A549 (cell line): ENCODE data around the gene ACOXL.

Source experiments
- CBX2 ChIP-seq: fragments of 200-600 bp; sonication (generic); IDR thresholded peaks from 2 replicates; pipeline ENCODE4 v1.6.1; 2016; ENCODE audit warnings: low read depth, mild to moderate bottlenecking, borderline replicate concordance
- CEBPB ChIP-seq, 2 experiments: fragments of >200 bp in 1 of 2; sonication (Bioruptor Twin) in 1 of 2; formaldehyde crosslinking in 1 of 2; IDR thresholded peaks; 2 replicates each; pipeline ENCODE4 v1.6.1; 2012 to 2016
- EP300 ChIP-seq, 2 experiments: fragments of >200 bp; sonication (Bioruptor Twin); formaldehyde crosslinking; IDR thresholded peaks; 2 replicates in 1 of 2; 3 replicates in 1 of 2; pipeline ENCODE4 v1.6.1; 2016 to 2017
- JUN ChIP-seq, 2 experiments: fragments of >200 bp; sonication (Bioruptor Twin); formaldehyde crosslinking; IDR thresholded peaks; 2 replicates in 1 of 2; 3 replicates in 1 of 2; pipeline ENCODE4 v1.6.1; 2016 to 2017
- MYC ChIP-seq: IDR thresholded peaks from 2 replicates; pipeline ENCODE4 v1.6.1; 2012; ENCODE audit warnings: mild to moderate bottlenecking, inconsistent platforms, low read length, improper control_type of control experiment, borderline replicate concordance
- POLR2A ChIP-seq: IDR thresholded peaks from 2 replicates; pipeline ENCODE4 v1.6.1; 2012; ENCODE audit warnings: mild to moderate bottlenecking, low read length
- ZNF302 ChIP-seq: fragments of 250-450 bp; sonication (Bioruptor Pico); IDR thresholded peaks from 2 replicates; pipeline ENCODE4 v1.9.0; 2021; ENCODE audit warnings: inconsistent platforms, mild to moderate bottlenecking, moderate library complexity
- TF ChIP-seq, protein P1 (sequence below): fragments of 200-600 bp; sonication (generic); IDR thresholded peaks from 2 replicates; pipeline ENCODE4 v1.6.1; 2016; ENCODE audit warnings: antibody characterized with exemption, mild to moderate bottlenecking, moderate library complexity
- TF ChIP-seq, protein P2 (sequence below): fragments of >200 bp; sonication (Bioruptor Twin); formaldehyde crosslinking; IDR thresholded peaks from 3 replicates; pipeline ENCODE4 v1.5.1; 2016

DNA sequence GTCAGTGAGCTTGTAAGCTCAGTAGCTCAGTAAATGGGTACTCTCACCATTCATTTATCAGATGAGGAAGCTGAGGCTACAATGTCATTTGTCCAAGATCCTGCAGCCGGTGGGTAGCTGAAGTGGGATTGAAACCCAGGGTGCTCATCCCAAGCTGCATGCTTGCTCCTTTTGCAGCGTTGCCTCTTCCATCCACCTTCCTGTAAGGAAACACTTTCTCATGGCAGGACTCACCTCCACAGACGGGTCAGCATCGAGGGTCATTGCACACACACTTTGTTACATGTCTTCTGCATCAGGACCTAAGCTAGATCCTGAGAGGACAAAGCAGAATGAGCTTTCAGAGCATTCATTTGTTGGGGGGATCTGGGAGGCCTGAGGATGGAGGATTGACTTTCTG is 60.7 kb downstream of the ACOXL start:
- TF ChIP-seq, protein P1, sequence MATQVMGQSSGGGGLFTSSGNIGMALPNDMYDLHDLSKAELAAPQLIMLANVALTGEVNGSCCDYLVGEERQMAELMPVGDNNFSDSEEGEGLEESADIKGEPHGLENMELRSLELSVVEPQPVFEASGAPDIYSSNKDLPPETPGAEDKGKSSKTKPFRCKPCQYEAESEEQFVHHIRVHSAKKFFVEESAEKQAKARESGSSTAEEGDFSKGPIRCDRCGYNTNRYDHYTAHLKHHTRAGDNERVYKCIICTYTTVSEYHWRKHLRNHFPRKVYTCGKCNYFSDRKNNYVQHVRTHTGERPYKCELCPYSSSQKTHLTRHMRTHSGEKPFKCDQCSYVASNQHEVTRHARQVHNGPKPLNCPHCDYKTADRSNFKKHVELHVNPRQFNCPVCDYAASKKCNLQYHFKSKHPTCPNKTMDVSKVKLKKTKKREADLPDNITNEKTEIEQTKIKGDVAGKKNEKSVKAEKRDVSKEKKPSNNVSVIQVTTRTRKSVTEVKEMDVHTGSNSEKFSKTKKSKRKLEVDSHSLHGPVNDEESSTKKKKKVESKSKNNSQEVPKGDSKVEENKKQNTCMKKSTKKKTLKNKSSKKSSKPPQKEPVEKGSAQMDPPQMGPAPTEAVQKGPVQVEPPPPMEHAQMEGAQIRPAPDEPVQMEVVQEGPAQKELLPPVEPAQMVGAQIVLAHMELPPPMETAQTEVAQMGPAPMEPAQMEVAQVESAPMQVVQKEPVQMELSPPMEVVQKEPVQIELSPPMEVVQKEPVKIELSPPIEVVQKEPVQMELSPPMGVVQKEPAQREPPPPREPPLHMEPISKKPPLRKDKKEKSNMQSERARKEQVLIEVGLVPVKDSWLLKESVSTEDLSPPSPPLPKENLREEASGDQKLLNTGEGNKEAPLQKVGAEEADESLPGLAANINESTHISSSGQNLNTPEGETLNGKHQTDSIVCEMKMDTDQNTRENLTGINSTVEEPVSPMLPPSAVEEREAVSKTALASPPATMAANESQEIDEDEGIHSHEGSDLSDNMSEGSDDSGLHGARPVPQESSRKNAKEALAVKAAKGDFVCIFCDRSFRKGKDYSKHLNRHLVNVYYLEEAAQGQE: no peak
- TF ChIP-seq, protein P2, sequence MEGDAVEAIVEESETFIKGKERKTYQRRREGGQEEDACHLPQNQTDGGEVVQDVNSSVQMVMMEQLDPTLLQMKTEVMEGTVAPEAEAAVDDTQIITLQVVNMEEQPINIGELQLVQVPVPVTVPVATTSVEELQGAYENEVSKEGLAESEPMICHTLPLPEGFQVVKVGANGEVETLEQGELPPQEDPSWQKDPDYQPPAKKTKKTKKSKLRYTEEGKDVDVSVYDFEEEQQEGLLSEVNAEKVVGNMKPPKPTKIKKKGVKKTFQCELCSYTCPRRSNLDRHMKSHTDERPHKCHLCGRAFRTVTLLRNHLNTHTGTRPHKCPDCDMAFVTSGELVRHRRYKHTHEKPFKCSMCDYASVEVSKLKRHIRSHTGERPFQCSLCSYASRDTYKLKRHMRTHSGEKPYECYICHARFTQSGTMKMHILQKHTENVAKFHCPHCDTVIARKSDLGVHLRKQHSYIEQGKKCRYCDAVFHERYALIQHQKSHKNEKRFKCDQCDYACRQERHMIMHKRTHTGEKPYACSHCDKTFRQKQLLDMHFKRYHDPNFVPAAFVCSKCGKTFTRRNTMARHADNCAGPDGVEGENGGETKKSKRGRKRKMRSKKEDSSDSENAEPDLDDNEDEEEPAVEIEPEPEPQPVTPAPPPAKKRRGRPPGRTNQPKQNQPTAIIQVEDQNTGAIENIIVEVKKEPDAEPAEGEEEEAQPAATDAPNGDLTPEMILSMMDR: no peak
- no peak for TF ChIP-seq EP300 (IDR thresholded peaks at IDR 0.05)
- TF ChIP-seq CEBPB (IDR thresholded peaks at IDR 0.05): no peak
- no peak for TF ChIP-seq CBX2
- no peak for TF ChIP-seq MYC
- TF ChIP-seq POLR2A: no peak
- no peak for TF ChIP-seq ZNF302 (CRISPR knock-in tag)
- no peak for TF ChIP-seq JUN (IDR thresholded peaks at IDR 0.05)
